HG02970 (cell line): Measurements from ENCODE around the gene KLF3.

Source experiments
- ATAC-seq: cut with Tn5 transposase; IDR thresholded peaks from one replicate; pipeline ENCODE4 v1.9.1; 2021; ENCODE audit warnings: mild to moderate bottlenecking, moderate library complexity, moderate number of reproducible peaks; ENCODE audit not compliant: unreplicated experiment, low FRiP score

KLF3 gene

GRCh38 chr4:38734446-38734845, 70.4 kb downstream of the KLF3 start:
- ATAC-seq: no peak

- ATAC-seq: no peak
These were observed 70.9 kb downstream of the KLF3 start for GRCh38 chr4:38734911-38735310.

DNA sequence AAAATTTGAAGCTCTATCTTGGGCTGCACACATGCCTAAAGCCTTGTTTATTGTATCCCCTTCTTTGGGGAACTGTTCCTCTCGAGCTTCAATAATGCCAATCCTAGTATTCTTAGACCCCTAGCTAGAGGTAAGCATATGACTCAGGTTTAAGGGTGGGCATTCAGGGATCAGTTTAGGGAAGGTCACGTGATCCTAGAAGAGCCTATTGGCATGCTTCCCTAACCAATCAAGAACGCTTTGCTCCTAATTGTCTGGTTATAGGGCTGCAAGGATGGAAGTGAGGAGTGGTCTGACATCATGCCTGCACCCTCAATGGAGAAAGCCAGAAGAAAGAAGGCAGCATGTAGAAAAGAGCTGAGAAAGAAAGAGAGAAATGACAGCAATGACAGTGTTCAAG, 71.9 kb downstream of the KLF3 start:
- ATAC-seq: no peak

GRCh38 chr4:38738940-38739803, 75.2 kb downstream of the KLF3 start:
- no peak for ATAC-seq

DNA sequence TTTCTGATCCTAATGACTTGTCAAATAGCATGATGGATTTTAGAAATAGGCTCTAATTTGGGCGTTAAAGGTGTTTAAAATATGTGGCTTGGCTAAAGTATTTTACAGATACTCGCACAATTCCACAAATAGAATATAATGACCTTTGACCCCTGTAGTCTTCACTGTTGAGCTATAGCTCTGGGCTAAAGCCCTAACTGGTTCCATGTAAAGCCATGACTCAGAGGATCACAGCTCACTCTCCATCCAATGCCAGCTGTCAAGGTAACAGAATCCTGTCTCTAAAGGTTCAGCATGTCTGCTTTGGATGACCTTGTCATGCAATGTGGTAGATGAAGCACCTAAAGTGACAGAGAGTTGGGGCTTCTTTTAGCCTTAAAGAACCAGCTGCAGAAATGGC, 76.3 kb downstream of the KLF3 start:
- no peak for ATAC-seq

- ATAC-seq: no peak
These were observed 79.9 kb downstream of the KLF3 start for GRCh38 chr4:38743866-38744265.

- no peak for ATAC-seq
These were observed 81.9 kb downstream of the KLF3 start for GRCh38 chr4:38745881-38746280.

GRCh38 chr4:38747629-38748028, 83.6 kb downstream of the KLF3 start:
- no peak for ATAC-seq

DNA sequence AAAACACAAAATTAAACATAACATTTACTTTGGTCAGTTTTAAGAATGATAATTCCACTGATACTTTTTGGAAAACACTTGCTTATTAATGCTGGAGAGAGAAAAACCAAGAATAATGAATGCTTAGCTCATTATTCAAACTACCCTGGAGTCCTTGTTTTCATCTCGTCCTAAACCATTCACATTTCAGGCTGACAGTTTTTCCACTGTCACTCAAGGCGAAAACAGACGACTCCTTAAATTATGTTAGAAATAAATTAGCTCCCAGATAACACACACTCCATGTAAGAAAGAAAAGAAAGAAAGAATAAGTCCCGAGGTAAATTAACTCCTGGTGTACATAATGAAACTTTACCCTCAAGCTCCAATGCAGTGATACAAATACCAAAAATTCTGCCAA, 85.3 kb downstream of the KLF3 start:
- ATAC-seq: no peak
